8988T (cell line): ENCODE results near the gene DKC1.

Experiments used
- DNase-seq: peaks from one replicate; pipeline ENCODE4 v3.0.0; 2011

The DKC1 gene

DNA sequence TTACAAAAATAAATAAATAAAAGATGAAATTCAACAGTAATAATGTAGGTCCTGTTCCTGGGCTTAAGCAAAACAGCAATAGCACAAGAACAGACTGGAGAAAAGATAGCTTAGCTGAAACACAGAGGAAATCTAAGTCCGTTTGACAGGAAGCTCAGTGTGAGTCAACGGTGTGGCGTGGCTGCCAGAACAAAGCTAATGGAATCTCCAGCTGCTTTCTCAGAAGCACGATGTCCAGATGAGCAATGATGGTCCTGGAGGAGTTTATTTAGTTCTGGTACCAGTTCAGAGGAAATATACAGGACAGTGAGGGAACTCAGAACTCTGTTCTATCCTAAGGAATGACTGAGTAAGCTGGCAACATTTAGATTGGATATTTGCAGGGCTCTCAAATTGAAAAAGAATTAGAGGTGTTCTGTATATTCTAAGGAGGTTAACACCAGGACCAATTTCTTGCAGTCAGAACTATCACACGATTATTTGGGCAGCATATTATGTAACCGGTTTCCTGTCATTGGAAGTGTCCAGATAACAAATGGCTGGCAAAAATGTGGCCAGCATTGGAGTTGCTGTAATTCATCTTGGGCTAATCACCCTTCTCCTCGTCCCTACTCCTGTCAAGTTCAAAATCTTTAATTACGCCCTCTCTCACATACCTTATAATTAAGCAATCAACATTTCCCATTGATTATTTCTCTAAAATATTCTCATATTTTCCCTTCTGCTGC, 24.5 kb upstream of the DKC1 start:
- no peak for DNase-seq

DNA sequence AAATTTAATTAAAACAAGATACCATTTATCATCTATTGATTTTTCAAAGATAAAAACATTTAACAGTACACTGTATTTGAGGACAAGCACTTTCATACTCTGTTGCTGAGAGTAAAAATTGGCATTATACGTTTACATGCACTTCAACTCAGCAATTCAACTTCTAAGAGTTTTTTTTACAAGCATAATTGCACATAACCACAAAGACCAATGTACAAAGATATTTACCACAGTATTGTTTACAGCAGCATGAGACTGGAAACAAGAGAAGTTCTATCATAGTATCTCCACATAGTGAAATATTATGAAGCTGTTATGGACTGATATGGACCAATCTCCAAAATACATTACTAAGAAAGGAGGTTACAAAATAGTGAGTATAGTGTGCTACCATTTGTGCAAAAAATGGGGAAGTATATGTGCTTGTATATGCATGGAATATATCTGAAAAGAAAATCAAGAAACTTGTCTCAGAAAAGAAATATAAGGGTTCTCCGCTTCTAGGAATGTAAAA, 22.7 kb upstream of the DKC1 start:
- no peak for DNase-seq

GRCh38 chrX:154742613-154743012, 20.1 kb upstream of the DKC1 start:
- DNase-seq = no peak

DNA sequence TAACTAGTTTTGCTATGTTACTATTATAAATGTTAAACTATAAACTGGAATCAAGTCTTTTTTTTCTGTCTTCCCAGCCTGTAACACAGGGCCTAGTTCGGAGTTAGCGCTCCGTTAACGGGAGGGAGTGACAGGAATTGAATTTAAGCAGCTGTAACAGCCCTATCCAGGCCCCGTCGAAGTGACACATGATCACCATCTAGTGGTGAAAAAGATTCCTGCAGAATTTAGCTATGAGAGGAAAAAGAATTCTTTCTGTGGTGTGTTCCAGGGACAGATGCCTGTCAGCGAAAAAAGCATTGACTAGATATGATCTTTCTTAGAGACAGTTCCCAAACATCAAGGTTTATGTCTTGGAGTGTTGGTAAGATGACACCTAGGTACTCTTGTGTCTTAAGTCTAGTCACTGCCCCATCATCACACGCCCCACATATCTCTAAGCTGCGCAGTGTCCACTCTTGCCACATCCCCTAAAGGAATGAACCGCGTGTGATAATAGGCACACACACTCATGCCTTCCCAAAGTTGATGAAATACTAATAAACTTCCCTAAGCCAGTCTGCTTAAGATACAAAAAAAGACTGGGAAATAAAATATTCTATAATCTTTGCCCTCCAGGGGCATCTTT, 13.8 kb upstream of the DKC1 start:
- no peak for DNase-seq

DNA sequence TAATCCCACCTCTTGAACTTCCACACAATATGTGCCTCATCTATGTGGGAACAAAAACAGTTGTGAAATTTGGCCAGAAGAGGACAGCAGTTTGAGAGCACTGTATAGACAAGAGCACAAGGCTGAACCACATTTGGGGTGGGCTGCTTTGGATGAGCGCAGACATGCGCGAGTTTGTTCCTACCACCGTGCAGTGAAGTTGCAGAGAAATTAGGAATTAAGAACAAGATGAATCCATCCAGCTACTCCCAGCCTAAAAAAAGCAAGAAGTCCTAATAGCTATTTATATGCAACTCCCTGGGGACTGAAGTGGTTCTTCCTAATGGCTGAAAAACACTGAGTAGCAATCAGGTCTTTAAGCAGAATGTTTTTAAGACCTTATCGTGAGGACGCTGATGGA, 12.8 kb upstream of the DKC1 start:
- no peak for DNase-seq

- no peak for DNase-seq
Measured at GRCh38 chrX:154750301-154751202, 12.1 kb upstream of the DKC1 start, which contains the start of gene GAB3. Gene GAB3 (minus strand): TSS chrX:154751077. CDS start chrX:154751025, 52 bp downstream.

- no peak for DNase-seq
Measured at GRCh38 chrX:154751203-154751668, 11.4 kb upstream of the DKC1 start.

- no peak for DNase-seq
Measured at GRCh38 chrX:154751669-154752271, 10.9 kb upstream of the DKC1 start.

DNA sequence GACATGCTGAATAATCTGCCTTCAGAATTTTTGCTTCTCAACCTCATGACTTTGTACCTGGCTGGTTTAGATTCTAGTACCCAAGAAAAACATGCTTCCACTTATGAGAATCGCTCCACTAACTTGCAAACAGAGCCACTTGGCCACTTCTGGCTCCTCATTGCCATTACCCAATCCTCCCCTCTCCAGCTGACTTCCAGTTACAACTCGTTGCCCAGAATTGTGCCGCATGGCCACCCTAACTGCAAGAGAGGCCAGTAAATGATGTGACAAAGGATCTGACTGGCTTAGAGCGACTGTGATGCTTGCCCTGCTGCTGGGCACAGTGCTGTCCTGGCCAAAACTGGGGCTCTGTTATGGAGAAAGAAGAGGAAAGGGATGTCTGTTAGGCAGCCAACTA, 4.0 kb upstream of the DKC1 start:
- no peak for DNase-seq

- no peak for DNase-seq
Measured at GRCh38 chrX:154761977-154762536, 607 bp upstream of the DKC1 start.

GRCh38 chrX:154774622-154775021, 12.0 kb downstream of the DKC1 start:
- no peak for DNase-seq

DNA sequence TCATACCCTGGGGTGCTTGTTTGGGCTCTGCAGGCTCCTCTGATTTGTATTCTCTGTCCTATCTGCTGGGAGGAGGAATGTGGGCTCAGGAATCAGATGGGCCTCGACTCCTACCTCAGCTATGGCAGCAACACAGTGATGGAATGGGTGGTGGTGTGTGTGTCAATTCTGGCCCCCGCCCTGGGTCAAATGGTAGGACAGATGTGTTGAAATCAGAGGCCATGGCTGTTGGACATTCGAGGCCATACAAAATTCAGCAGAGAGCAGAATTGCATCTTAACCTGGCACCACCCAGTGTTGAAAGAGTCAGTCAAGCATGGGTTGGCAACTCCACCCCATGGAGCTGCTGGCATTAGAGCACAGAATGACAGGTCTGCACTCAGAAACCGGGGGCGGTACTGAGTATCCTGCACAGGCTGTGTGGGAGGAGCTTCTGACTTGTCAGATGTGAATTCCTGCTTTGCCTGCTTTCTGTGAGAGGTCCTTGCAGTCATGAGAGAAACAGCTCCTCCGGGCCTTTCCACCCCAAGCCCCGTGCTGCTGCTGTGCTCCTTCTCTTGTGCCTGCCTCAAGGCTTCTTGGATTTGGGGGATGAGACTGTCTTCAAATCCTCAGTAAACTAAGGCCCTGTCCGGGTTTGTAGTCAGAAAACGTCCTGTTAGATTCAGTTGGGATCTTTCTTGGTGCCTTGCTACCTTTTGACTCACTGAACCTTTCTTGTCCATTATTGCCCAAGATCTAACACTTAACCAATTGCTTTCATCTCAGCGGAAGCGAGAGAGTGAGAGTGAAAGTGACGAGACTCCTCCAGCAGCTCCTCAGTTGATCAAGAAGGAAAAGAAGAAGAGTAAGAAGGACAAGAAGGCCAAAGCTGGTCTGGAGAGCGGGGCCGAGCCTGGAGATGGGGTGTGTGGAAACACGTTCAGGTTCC, 13.0 kb downstream of the DKC1 start:
- DNase-seq = no peak

DNA sequence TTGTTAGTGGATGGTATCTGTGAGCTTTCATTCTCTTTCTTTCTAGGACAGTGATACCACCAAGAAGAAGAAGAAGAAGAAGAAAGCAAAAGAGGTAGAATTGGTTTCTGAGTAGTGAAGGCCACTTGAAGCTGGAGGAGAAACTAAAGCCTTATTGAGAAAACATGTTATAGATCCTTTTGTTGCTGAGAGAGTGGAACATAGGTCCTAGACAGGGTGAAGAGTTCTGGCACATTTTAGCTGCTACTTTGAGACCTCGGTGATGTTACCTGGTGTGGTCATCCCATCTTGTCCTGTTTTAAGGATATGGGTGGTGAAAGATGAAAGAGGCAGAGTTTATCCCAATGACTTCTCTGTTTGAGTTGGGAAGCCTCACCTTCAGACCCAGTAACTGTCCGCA, 14.1 kb downstream of the DKC1 start:
- DNase-seq = no peak

DNA sequence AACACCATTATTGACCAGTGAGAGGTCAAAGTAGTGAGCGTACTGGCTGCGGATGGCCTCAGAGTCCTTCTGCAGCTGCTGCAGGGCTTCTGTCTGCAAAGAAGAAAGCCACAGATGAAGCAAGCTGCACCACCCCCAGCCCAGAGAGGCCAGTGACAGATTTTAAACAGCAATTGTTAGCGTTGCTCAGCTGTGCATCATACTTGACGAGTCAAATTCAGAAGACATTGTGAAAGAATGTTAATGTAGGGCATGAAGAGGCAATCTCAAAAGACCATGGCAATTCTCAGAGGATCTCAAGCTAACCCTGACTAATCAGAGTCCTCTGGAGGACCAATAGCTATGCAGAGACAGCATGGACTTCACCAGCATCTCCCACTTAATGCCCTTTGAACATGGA, 16.6 kb downstream of the DKC1 start:
- no peak for DNase-seq

- DNase-seq = no peak
Measured at GRCh38 chrX:154780968-154781367, 18.3 kb downstream of the DKC1 start.

- no peak for DNase-seq
Measured at GRCh38 chrX:154784149-154784995, 21.7 kb downstream of the DKC1 start.

DNA sequence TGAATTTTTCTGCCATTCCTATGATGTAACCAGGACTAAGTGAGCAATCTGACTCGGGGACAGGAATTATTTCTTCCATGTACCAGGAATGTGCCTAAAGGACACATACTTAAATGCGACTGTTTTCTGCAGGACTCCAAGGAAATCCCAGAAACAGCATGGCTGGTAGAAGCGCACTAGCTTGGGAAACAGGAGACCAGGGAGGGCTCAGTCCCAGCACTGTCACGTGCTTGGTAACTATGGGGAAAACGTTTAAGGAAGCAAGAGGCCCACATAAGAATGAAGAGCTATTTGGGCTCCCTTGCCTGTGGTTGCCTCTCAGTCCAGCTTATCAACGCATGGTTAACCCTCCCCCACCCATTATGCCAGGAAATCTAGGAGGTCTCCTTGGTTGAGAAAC, 23.1 kb downstream of the DKC1 start:
- no peak for DNase-seq

DNA sequence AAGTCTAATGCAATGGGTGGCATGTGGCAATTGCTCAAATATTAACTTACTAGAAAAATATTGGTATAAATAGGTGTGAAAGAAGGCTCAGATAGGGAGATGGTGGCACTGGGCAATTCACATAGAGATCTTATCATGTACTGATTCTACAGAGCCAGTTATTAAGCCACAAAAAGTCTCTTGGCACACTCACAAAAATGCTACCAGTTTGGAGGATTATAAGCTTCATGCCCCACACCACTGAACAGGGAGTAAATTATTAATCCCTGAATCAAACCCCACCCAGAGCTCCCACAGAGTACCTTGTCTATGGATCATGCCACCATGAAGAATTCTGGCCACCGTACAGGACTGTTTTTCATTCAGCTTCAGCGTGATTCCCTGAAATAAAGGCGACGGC, 28.8 kb downstream of the DKC1 start:
- no peak for DNase-seq

GRCh38 chrX:154791939-154792338, 29.3 kb downstream of the DKC1 start:
- DNase-seq = no peak

DNA sequence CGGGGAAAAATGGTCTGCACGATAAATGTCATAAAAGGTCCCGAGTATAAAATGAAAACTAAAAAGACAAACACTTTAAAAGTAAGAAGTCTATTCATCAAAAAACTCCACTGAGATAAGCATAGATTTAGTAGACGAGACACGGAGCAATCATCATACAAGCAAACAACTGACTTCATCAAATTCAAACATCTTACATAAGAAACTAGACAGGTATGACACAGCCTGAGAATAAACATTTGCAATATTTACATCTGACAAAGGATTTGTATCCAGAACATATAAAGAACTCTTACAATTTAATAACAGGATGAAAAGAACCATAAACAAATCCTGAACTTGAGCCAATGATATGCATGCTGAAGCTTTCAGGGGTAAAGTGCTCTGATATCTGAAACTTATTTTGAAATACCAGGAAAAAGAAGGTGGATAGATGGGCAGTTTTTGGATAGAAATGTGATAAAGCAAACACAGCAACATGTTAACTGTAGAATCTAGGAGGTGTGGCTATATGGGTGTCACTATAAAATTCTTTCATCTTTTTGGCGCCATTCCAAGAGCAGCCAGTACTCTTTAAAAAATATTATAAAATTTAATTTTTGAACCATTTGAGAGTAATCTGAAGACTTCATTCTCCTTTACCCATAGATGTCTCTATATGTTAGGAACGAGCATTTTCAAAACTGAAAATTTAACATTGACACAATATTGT, 30.6 kb downstream of the DKC1 start:
- no peak for DNase-seq
